GM21515 (cell line): ENCODE results near the gene ATP6AP1.
"Not testable (repeated sequence)": the region's sequence is repeated elsewhere in the genome, so short reads cannot be mapped to it uniquely, and the experiment has no call there.

Experiments
- ATAC-seq: cut with Tn5 transposase; IDR thresholded peaks from one replicate; pipeline ENCODE4 v1.9.1; 2021; ENCODE audit not compliant: unreplicated experiment

ATP6AP1 gene

DNA sequence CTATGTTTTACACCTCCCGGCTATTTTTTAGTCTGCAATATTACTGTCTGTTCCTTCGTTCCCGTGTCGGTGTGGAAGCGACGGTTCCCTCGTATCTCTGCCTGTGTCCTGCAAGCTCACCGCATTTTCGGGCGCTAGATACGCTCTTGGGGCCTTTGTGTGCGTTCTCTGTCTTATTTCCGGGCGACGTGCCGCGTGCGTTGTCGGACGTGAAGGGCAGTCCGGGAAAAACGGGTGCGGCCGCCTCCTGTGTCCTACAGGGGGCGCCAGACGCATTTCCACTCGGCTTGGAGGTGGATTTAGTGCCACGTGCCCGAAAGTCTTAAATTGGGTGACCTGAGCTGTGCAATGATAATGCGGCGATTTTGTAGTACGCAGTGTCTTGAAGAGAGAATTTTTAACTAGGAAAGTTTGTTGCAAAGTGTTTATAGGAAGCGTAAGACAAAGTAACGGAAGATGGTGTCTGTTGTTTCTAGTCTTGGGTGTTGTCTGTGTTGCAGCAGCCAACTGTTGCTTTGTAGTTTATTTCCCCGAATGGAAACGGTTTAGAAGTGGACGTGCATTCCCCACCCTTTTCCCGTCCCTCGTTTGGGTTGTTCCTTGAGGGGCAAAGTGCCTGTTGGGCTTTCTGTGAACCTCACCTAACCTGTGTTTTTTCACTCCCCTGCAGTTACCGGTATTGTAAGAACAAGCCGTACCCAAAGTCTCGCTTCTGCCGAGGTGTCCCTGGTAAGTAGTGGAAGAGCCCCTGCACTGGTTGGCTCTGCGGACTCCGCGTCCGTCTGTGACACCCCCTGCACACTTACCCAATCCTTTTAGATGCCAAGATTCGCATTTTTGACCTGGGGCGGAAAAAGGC lies 29.6 kb upstream of the ATP6AP1 start:
- no peak for ATAC-seq

DNA sequence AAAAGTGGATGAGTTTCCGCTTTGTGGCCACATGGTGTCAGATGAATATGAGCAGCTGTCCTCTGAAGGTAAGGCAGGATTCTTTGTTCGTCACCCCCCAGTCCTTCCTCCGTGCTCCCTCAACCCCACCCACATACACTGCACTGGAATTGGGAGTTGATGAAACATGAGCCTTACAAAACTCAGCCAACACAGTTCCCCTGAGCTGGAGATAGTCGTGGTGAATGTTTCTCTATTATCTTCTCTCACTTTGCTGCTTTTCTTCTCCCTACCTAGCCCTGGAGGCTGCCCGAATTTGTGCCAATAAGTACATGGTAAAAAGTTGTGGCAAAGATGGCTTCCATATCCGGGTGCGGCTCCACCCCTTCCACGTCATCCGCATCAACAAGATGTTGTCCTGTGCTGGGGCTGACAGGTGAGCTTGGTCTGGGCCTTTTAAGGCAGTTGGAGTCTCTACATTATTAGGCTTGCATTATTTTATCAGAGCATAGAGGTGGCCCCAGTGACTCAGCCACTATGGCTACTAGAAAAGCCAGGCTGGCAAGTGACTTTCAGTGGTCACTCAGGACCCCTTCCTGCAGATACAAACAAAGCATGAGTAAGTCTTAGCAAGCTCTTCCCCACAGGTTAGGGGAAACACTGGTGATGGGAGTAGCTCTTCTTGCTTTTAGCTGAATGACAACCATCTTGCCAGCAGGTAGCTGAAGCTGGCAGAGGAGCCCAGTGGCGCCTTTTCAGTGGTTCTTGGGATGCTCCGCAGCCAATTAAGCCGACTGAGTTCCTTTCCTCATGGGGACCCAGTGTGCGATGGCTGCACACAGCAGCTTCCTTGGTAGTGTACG lies 28.7 kb upstream of the ATP6AP1 start:
- ATAC-seq, result no peak

DNA sequence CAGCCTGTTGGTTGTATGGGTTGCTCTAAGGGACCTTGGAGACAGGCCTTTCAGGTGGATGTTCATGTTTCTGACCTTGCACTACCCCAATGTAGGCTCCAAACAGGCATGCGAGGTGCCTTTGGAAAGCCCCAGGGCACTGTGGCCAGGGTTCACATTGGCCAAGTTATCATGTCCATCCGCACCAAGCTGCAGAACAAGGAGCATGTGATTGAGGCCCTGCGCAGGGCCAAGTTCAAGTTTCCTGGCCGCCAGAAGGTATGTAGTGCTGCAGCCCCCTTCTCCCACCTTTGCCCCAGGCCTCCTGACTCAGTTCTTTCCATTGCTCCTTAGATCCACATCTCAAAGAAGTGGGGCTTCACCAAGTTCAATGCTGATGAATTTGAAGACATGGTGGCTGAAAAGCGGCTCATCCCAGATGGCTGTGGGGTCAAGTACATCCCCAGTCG lies 28.1 kb upstream of the ATP6AP1 start:
- ATAC-seq, result not testable (repeated sequence)

DNA sequence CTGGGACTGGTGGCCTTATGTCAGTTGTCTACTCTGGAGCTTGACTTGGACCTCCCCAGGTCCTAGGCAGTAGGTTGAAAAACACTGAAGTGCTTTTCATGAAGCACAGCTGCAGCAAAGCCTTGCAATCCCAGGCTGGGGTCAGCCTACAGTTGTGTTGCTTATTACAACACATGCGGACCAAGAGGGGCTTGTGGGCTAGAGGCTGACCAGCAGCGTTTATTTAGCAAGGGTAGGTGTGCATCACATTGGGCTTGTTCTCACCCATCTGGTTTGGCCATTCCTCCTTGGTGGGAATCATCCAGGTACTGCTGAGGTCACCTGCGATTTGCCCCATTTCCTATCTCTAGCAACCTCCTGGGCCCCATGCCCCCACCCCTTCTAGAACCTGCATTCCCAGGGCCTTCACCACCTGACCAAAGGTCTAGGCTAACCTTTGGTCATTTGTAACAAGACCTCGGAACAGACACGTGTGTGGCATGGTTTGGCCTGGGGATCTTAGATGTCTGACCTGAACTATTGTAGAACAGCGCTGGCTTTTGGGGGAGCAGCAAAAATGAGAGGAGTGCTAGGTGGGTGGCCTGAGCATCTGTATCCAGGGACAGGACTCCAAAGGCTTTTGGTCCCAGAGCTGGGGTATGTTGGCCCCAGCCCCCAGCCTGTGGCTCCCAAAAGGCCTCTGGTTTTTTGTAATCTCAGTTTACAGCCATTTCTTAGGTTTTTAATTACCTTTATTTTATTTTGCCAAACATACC lies 27.3 kb upstream of the ATP6AP1 start:
- no peak for ATAC-seq

DNA sequence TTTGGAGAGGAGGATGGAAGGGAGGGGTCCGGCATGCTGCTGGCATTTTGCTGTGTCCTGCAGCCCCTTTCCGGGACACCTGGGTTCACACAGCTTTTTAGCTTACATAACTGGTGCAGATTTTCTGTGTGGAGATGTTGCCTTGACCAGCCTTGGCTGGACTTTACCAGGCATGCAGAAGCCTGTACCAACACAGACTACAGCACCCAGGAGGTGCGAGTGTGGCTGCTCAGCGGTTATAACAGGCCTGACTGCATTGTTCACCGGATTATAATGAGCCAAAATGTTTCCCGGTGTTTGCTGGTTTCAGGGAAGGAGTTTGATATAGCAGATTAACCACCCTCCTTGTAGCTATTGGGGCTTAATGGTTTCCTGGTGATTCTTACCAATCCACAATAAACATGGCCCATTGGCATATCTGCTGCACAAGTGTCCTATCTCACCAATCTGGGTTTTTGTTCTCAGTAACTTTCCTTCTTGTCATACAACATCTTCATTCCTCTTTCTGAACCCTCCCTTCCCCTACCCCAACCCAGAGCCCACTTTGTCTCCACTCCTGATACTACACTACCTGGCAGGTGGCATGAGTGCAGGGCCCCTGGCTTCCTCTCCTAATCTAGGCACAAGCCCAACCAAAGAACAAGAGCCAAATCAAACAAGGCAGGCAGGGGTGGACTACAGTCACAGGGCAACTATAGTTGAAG lies 26.4 kb upstream of the ATP6AP1 start:
- no peak for ATAC-seq

DNA sequence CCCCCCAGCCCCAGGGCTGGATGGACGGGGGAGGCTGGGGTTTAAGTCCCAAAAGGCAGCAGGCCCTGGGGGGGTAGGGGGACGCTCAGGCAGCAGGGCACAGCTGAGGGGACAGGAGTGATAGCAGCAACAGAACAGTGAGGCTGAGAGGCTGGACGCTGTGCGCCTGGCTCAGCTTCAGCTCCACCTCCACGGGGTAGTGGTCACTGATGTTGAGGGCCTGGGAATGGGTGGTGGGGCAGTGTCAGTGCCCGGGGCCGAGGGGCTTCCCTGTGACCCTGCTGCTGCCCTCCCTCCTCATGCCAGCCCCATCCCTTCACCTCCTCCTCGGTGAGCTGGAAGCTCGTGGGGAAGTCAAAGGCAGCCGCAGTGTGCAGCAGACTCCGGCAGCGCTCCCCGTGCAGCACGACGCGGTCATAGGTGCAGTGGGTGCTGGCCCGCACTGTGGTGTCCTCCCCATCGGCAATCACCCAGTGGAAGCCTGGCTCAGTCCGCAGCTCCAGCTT lies 25.8 kb upstream of the ATP6AP1 start:
- no peak for ATAC-seq

DNA sequence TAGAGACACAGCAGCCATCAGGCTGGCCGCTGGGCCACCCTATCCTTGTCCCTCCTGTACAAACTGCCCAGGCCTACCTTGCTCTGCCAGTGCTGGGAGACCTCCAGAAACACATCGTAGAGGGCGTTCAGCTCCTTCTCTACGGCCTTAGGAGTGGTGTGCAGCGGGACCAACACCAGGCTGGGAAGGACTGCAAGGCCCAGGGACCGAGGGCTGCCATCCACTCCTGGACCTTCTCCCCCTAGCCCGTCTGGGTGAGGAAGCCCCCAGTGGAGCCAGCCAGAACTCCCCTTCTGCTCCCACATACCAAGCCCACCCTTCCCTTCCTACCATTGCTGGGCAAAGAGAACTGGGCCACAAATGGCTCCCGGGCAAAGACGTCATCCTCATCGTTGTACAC lies 25.3 kb upstream of the ATP6AP1 start:
- no peak for ATAC-seq

DNA sequence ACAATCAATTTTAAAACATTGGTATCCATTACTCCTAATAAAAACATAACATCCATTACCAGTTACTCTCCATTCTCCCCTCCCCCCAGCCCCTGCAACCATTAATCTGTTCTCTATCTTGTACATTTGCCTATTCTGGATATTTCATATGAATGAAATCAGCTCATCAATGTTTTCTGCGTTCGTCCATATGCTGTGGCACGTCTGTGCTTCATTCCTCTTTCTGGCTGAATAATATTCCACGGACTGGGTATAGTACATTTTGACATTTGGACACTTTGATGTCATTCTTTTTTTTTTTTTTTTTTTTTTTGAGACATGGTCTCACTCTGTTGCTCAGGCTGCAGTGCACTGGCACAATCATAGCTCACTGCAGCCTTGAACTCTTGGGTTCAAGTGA lies 24.6 kb upstream of the ATP6AP1 start:
- no peak for ATAC-seq

DNA sequence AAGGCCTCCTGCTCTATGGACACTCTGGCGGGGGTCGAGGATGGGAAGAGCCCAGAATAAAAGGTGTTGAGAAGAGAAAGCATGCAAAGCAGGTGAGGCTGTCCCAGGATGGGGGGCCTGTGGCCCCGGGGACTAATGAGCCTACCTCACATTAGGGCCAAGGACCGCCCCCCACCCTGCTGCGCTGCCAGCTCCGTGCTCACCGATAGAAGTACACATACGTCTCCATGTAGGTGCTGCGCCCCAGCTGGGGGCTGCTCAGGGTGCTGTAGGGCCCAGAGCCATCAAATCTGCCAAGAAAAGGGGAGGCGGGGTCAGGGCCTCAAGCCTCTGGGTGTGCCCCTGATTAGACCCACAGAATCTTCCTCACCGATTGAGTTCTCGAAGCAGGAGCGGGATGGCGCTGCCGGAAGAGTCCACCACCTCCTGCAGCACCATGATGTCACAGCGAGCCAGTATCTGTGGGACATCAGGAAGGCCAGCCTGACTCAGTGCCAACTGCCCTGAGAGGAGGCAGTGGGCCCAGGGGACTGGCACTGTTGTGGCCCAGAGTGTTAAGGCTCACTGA lies 23.8 kb upstream of the ATP6AP1 start:
- no peak for ATAC-seq

DNA sequence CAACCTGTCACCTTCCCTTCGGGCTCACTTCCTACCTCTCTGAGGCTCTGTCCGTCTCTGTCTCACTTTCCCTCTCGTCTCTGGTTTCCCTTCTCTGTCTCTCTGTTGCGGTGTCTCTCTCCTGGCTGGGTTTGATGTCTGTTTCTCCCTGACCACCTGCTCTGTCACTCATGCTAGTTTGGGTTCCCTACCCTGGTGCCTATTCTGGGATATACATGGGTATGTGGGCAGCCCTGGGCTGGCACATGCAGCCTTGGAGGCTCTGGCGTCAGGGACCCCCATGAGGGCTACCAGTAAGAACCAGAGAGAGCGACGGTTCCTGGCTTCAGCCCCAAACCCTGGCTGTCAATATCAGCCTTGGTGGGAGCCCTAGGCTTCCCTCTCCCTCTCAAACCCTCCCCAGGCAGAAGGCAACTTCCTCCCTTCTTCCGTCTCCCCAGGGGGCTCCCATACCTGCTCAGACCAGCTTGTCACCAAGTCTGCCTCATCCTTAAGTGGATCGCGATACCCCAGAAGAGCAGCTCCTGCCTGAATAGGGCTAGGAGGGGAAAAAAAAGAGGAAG lies 19.7 kb upstream of the ATP6AP1 start:
- ATAC-seq, result no peak

DNA sequence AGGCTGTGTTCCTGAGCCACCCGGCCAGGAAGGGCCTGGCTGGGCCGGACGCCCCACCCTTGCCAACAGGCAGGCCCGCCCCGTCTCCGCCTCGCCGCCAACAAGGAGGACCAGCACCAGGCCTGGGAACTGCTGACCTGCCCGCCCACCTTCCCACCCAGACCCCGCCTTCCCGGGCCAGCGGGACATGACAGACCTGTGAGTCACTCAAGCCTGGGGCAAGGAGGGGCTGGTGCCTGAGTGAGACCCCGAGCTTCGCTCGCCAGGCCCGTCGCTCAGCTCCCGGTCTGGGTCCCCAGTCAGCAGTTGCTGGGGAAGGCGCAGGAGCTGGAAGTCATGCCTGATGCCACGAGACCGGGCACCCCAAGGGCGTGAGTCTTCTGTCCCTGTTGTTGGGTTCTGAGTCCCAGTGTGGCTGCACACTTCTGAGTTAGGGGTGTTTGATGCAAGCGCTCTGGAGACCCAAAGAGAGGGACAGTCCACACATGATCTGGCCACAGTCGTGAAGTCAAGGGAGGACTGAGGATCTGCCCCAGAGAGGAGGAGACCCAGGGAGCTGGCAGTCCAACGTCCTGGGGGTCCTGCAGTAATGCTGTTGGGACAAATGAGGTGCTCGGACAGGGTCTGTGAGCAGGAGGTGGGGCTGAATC lies 19.1 kb upstream of the ATP6AP1 start, which contains the start of gene DNASE1L1:
Gene DNASE1L1, minus strand, starts transcription at position 33 of the 650 bp plus-strand sequence. CDS start 3,686 bp downstream, outside the sequence.
- no peak for ATAC-seq

DNA sequence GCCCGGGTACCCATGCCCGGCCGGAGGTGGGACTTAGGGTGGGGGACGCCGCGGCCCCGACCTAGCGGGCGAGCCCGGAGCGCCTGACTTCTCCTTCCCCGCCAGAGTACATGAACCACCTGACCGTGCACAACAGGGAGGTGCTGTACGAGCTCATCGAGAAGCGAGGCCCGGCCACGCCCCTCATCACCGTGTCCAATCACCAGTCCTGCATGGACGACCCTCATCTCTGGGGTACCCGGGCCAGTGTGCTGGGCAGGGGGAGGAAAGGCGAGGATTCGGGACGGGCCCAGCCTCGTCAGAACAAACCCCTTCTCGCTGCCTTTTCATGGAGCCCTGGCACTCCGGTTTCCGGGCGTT lies 16.5 kb upstream of the ATP6AP1 start:
- ATAC-seq, result peak; percentile 48

DNA sequence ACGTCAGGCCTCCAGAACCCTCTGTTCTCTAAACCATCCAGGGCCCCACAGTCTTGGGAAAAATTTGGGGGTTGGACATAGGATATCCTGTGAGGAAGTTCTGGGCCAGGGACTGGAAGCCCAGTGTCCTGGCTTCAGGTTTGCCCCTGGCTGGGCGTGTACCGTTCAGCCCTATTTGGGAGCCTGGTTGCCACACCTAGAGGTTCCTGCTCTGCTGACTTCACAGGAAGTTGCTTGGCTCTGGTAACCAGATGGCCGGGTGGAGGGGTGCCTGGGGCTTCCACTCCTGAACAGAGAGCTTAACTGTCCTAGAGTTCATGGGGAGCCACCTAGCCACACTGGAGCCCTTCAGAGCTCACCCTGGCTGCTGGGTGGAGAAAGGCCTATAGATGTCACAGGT lies 16.0 kb upstream of the ATP6AP1 start:
- ATAC-seq, result no peak

DNA sequence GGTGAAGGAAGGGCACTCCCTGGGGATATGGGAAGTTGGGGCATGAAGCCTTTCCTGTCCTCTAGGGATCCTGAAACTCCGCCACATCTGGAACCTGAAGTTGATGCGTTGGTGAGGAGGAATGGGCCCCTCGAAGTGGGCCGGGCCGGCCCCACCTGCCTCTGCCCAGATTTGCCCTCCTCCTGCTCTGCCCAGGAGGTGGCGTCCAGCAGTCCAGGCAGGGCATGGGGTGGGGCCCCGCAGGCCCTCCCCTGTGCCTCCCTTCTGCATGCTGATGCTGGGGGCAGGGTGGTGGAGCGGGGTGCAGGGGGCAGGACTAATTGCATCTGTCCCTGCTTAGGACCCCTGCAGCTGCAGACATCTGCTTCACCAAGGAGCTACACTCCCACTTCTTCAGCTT lies 15.3 kb upstream of the ATP6AP1 start:
- no peak for ATAC-seq

DNA sequence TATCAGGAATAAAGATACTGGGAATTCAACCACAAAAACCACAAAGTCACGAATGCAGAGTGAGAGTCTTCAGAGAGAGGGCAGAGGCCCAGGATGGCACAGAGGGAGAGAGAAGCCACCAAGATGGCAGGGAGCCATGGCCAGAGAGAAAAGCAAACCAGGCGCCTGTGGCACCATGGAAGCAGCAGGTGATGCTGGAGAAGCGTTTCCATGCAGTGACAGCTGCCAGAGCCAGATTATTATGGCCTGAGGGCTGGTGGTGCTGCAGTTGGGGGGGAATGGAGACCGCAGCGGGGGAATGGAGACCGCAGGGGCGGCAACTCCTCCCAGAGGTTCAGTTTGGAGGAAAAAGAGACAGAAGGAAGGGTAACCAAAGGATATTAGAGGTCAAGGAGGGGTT lies 11.3 kb upstream of the ATP6AP1 start:
- no peak for ATAC-seq

DNA sequence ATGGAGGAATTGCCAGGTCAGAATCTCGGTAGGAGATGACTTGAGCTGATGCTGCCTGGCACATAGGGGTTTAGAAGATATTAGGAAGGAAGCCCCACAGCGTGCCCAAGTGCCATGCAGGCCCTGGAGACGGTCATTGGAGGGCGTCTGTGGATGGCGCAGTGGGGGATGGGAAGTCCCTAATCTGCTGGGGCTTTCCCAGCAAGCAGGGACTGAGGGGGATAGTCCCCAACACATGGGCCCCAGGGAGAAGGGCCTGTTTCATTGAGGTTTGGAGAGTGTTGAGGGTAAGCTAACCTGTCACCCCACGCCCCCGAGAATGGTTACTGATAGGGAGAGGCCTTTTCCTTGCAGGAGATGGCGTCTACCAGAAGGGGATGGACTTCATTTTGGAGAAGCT lies 9.3 kb upstream of the ATP6AP1 start:
- ATAC-seq, result no peak

DNA sequence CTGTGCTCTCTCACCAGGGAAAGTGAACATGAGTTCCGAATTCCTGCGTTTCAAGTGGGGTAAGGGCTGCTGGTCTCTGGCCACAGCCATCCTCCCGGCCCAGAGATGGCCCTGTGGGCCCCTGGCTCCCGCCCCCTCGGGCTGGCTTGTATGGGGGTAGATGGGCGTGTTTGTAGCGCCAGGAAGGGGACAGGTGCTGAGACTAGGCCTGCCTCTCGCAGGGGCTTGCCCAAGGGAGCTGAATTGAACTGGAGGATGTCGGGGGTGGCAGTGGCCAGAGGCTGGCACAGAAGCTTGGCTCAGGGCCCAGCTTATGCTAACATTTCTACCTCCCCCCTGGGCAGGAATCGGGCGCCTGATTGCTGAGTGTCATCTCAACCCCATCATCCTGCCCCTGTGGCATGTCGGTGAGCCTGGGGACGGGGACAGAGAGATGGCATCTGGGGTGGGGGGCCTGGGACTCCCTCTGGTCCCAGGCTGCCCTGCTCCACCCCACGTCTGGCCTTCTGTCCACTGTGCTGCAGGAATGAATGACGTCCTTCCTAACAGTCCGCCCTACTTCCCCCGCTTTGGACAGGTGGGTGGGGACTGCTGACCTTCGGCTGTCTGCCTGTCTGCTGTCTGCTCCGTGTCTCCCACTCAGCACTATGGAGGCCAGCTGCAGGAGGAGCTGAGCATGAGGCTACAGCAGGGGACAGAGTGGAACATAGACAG lies 8.6 kb upstream of the ATP6AP1 start:
- ATAC-seq, result no peak

DNA sequence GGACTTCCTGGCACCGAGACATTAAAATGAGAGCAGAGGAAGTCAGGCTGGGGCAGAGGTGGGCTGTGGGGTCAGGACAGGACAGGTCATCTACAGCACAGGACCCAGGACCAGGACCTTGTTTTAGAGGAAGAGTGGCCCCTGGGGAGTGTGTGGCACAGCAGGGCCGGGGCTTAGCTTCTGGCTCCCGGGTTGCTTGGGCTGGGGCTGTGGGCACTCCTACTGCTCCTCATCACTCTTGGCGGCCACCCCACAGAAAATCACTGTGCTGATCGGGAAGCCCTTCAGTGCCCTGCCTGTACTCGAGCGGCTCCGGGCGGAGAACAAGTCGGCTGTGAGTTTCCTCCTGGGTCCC lies 8.1 kb upstream of the ATP6AP1 start:
- ATAC-seq, result no peak
